ENCODE results near the gene MAP4.

MAP4 gene

DNA sequence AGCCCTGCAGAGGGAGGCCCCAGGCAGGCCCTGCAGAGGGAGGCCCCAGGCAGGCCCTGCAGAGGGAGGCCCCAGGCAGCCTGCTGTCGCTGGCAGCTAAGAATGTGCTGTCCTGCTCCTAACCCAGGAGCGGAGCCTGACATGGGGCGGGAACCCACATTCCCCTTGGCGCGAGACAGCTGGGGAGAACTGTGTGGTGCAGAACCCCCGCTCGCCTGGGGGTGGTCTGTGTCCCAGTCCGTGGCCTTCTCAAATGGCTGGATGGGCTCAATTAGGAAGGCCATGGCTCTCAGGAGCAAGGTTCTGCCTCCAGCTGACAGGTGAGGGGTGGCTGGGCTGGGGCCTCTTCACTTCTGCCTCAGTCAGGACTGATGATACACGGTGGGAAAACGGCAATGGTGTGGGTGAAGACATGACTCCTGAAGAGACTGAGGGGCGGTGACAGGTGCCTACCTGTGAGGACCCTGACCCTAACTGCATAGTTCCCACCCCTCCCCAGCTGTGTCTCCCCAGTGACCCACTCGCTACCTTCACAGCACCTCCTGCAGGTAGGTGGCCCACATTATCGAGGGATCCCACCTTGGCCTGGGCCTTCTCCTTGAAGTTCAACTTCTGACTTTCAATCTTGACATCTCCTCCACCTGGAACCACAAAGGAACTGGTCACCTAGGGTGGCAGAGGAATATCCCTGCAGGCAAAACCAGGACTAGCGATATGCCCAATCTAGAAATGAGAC lies 161.3 kb downstream of the MAP4 start:
- no peak overlapping the region for H3K27ac ChIP-seq (ENCODE audit: low read length)
- no peak overlapping the region for H3K4me3 ChIP-seq (ENCODE audit: low read length)
- peaks cover 69% of the 10 kb centered on the region for H3K36me3 ChIP-seq (ENCODE audit: insufficient read depth, low read depth, low read length)
- H3K4me1 ChIP-seq (ENCODE audit: insufficient read depth, low read length), result no peaks in the 10 kb centered on the region
- H3K9ac ChIP-seq (ENCODE audit: low read depth, low read length), result no peak overlapping the region
- no peaks in the 10 kb centered on the region for H3K9me3 ChIP-seq (ENCODE audit: insufficient read depth, low read depth, low read length)
- H3K27me3 ChIP-seq (ENCODE audit: insufficient read depth, low read length), result no peaks in the 10 kb centered on the region

DNA sequence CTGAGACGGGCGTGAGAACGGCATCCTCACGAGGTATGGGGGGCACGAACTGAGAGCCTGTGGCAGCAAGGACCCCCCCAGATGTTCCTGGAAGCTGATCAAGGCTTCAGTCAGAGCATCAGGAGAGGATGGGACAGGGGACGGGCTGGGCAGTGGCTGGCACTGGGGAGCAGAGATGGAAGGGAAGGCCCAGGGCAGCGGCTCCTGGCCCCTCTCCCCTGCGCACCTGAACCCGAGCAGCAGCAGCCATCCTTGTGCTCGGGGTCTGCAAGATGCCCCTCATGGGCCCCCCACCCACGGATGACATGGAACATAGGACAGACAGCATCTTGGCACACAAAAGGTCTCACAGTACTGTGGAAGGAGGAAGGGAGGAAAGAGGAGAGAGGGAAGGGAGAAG lies 161.9 kb downstream of the MAP4 start:
- Histone ChIP-seq H3K9me3 (ENCODE audit: insufficient read depth, low read depth, low read length) (no peaks in the 10 kb centered on the region), H3K4me3 (ENCODE audit: low read length) (no peak overlapping the region), H3K27me3 (ENCODE audit: insufficient read depth, low read length) (no peaks in the 10 kb centered on the region), H3K4me1 (ENCODE audit: insufficient read depth, low read length) (no peaks in the 10 kb centered on the region), H3K36me3 (ENCODE audit: insufficient read depth, low read depth, low read length) (peaks cover 70% of the 10 kb centered on the region), H3K27ac (ENCODE audit: low read length) (no peak overlapping the region), H3K9ac (ENCODE audit: low read depth, low read length) (no peak overlapping the region)

GRCh38 chr3:47852604-47853602 lies 163.3 kb downstream of the MAP4 start:
- H3K4me3 ChIP-seq (ENCODE audit: low read length), result no peak overlapping the region
- no peaks in the 10 kb centered on the region for H3K4me1 ChIP-seq (ENCODE audit: insufficient read depth, low read length)
- no peaks in the 10 kb centered on the region for H3K9me3 ChIP-seq (ENCODE audit: insufficient read depth, low read depth, low read length)
- H3K9ac ChIP-seq (ENCODE audit: low read depth, low read length), result no peak overlapping the region
- no peak overlapping the region for H3K27ac ChIP-seq (ENCODE audit: low read length)
- no peaks in the 10 kb centered on the region for H3K27me3 ChIP-seq (ENCODE audit: insufficient read depth, low read length)
- H3K36me3 ChIP-seq (ENCODE audit: insufficient read depth, low read depth, low read length), result peaks cover 80% of the 10 kb centered on the region

- H3K27me3 ChIP-seq (ENCODE audit: insufficient read depth, low read length), result no peaks in the 10 kb centered on the region
- no peak overlapping the region for H3K4me3 ChIP-seq (ENCODE audit: low read length)
- H3K4me1 ChIP-seq (ENCODE audit: insufficient read depth, low read length), result no peaks in the 10 kb centered on the region
- H3K27ac ChIP-seq (ENCODE audit: low read length), result no peak overlapping the region
- H3K9me3 ChIP-seq (ENCODE audit: insufficient read depth, low read depth, low read length), result no peaks in the 10 kb centered on the region
- peaks cover 83% of the 10 kb centered on the region for H3K36me3 ChIP-seq (ENCODE audit: insufficient read depth, low read depth, low read length)
- H3K9ac ChIP-seq (ENCODE audit: low read depth, low read length), result no peak overlapping the region
Observed at GRCh38 chr3:47851888-47852603, 164.2 kb downstream of the MAP4 start.

- H3K27ac ChIP-seq (ENCODE audit: low read length), result no peak overlapping the region
- H3K4me1 ChIP-seq (ENCODE audit: insufficient read depth, low read length), result no peaks in the 10 kb centered on the region
- no peaks in the 10 kb centered on the region for H3K27me3 ChIP-seq (ENCODE audit: insufficient read depth, low read length)
- no peak overlapping the region for H3K4me3 ChIP-seq (ENCODE audit: low read length)
- no peaks in the 10 kb centered on the region for H3K9me3 ChIP-seq (ENCODE audit: insufficient read depth, low read depth, low read length)
- H3K9ac ChIP-seq (ENCODE audit: low read depth, low read length), result no peak overlapping the region
- H3K36me3 ChIP-seq (ENCODE audit: insufficient read depth, low read depth, low read length), result peaks cover 83% of the 10 kb centered on the region
Observed at GRCh38 chr3:47850564-47851410, 165.4 kb downstream of the MAP4 start.

DNA sequence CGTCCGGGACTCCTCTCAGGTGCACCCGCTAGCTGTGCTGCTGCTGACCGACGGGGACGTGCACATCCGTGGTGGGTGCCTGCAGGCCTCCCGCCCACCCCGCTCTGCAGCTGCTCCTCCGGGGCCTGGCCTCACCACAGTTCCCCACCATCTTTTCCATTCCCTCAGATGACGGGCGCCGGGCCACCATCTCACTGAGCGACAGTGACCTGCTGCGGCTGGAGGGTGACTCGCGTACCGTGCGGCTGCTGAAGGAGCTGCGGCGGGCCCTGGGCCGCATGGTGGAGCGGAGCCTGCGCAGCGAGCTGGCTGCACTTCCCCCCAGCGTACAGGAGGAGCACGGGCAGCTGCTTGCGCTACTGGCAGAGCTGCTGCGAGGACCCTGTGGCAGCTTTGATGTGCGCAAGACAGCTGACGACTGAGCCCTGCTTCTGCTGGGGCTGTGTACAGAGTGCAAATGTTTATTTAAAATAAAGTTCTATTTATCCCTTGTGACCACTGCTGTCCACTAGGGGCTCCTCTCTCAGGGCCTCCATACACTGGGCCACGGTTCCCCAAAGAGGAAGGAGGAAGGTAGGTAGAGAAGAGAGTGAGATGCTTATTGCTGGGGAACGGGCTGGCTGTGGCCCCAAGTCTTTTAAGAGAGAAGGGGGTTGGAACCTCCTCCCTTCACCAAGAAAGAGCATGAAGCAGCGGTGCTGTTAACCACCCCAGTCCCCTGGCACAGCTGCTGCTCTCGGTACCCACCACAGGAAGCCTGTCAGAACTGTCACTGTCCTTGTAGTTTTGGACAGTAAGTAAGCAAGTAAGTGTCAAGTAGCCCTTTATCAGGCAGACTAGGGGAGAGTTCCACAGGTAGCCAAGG lies 166.3 kb downstream of the MAP4 start:
- Histone ChIP-seq H3K27me3 (ENCODE audit: insufficient read depth, low read length) (no peaks in the 10 kb centered on the region), H3K9ac (ENCODE audit: low read depth, low read length) (no peak overlapping the region), H3K4me3 (ENCODE audit: low read length) (no peak overlapping the region), H3K36me3 (ENCODE audit: insufficient read depth, low read depth, low read length) (peaks cover 83% of the 10 kb centered on the region), H3K9me3 (ENCODE audit: insufficient read depth, low read depth, low read length) (no peaks in the 10 kb centered on the region), H3K4me1 (ENCODE audit: insufficient read depth, low read length) (no peaks in the 10 kb centered on the region), H3K27ac (ENCODE audit: low read length) (no peak overlapping the region)

- no peak overlapping the region for H3K4me3 ChIP-seq (ENCODE audit: low read length)
- no peaks in the 10 kb centered on the region for H3K4me1 ChIP-seq (ENCODE audit: insufficient read depth, low read length)
- H3K9me3 ChIP-seq (ENCODE audit: insufficient read depth, low read depth, low read length), result no peaks in the 10 kb centered on the region
- no peak overlapping the region for H3K9ac ChIP-seq (ENCODE audit: low read depth, low read length)
- peaks cover 87% of the 10 kb centered on the region for H3K36me3 ChIP-seq (ENCODE audit: insufficient read depth, low read depth, low read length)
- H3K27me3 ChIP-seq (ENCODE audit: insufficient read depth, low read length), result no peaks in the 10 kb centered on the region
- no peak overlapping the region for H3K27ac ChIP-seq (ENCODE audit: low read length)
Observed at GRCh38 chr3:47849186-47849698, 167.0 kb downstream of the MAP4 start.

DNA sequence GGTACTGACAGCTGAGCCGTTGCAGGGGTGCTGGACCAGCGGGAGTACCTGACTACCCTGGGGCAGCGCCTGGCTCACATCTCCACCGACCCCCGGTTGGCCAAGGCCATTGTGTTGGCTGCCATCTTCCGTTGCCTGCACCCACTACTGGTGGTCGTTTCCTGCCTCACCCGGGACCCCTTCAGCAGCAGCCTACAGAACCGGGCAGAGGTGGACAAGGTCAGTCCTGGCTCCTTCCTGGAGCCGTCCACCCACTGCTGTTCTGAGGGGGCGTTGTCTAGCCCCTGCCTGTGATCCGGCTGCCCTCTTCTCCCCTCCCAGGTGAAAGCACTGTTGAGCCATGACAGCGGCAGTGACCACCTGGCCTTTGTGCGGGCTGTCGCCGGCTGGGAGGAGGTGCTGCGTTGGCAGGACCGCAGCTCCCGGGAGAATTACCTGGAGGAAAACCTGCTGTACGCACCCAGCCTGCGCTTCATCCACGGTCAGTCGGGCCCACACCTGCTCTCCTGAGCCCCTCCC lies 167.6 kb downstream of the MAP4 start:
- Histone ChIP-seq H3K9ac (ENCODE audit: low read depth, low read length) (no peak overlapping the region), H3K36me3 (ENCODE audit: insufficient read depth, low read depth, low read length) (peaks cover 88% of the 10 kb centered on the region), H3K27ac (ENCODE audit: low read length) (no peak overlapping the region), H3K27me3 (ENCODE audit: insufficient read depth, low read length) (no peaks in the 10 kb centered on the region), H3K9me3 (ENCODE audit: insufficient read depth, low read depth, low read length) (no peaks in the 10 kb centered on the region), H3K4me1 (ENCODE audit: insufficient read depth, low read length) (no peaks in the 10 kb centered on the region), H3K4me3 (ENCODE audit: low read length) (no peak overlapping the region)

DNA sequence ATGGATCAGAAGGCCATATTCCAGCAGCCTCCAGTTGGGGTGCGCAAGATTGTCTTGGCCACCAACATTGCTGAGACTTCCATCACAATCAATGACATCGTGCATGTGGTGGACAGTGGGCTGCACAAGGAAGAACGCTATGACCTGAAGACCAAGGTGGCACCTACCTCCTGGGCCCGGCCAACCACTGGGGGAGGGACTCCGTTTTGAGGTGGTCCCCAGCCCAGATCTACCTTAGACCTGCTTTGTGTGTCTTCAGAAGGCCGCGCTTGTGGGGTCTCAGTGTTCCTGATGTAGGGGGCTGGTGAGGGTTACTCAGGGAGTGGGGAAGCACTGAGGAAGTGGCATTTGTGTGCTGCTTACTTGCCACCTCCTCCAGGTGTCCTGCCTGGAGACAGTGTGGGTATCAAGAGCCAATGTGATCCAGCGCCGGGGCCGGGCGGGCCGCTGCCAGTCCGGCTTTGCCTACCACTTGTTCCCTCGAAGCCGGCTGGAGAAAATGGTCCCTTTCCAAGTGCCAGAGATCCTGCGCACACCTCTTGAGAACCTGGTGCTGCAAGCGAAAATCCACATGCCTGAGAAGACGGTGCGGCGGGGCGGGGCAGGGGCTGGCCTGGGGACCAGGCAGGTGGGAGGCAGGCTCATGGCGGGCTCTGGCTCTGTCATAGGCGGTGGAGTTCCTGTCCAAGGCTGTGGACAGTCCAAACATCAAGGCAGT lies 168.3 kb downstream of the MAP4 start:
- Histone ChIP-seq H3K9me3 (ENCODE audit: insufficient read depth, low read depth, low read length) (no peaks in the 10 kb centered on the region), H3K4me1 (ENCODE audit: insufficient read depth, low read length) (peaks cover under 1% of the 10 kb centered on the region), H3K27me3 (ENCODE audit: insufficient read depth, low read length) (no peaks in the 10 kb centered on the region), H3K4me3 (ENCODE audit: low read length) (no peak overlapping the region), H3K36me3 (ENCODE audit: insufficient read depth, low read depth, low read length) (peaks cover 92% of the 10 kb centered on the region), H3K9ac (ENCODE audit: low read depth, low read length) (no peak overlapping the region), H3K27ac (ENCODE audit: low read length) (no peak overlapping the region)

- Histone ChIP-seq H3K9me3 (ENCODE audit: insufficient read depth, low read depth, low read length) (no peaks in the 10 kb centered on the region), H3K27ac (ENCODE audit: low read length) (no peak overlapping the region)
Observed at GRCh38 chr3:47847260-47847659, 169.0 kb downstream of the MAP4 start.

More at GRCh38 chr3:47847260-47847659, 169.0 kb downstream of the MAP4 start:
- H3K36me3 ChIP-seq (ENCODE audit: insufficient read depth, low read depth, low read length), result peaks cover 92% of the 10 kb centered on the region
- no peak overlapping the region for H3K9ac ChIP-seq (ENCODE audit: low read depth, low read length)
- no peak overlapping the region for H3K4me3 ChIP-seq (ENCODE audit: low read length)
- H3K27me3 ChIP-seq (ENCODE audit: insufficient read depth, low read length), result no peaks in the 10 kb centered on the region
- H3K4me1 ChIP-seq (ENCODE audit: insufficient read depth, low read length), result peaks cover 8% of the 10 kb centered on the region
